WTC11 (cell line): ENCODE results near the gene CASR. TPM values are rescaled to one million over a fixed set of nuclear protein-coding genes. Genes with fewer than 3 reads are reported as not detected.
A peak's percentile ranks its signal among the peaks of the same experiment; 100 is the strongest.
"Not testable (repeated sequence)": the region's sequence is repeated elsewhere in the genome, so short reads cannot be mapped to it uniquely, and the experiment has no call there.

Experiments
- ATAC-seq: fragments of 200-7000 bp; cut with Tn5 transposase; 2 replicates; pipeline ENCODE4 v1.10.0; 2021; ENCODE audit warnings: mild to moderate bottlenecking, moderate library complexity
- CTCF ChIA-PET: fragments of 300-600 bp; sonication (Branson Sonifier 250); formaldehyde crosslinking; loops from one replicate; lab custom pipeline; 2021; ENCODE audit warnings: antibody characterized with exemption; lab: Charles Lee
- POLR2A ChIA-PET: fragments of 350-600 bp; sonication (Branson Sonifier 250); formaldehyde crosslinking; loops from one replicate; lab custom pipeline; 2021; ENCODE audit warnings: antibody characterized with exemption; lab: Charles Lee
- DNase-seq: peaks from one replicate; pipeline ENCODE4 v3.0.0; 2021; ENCODE audit warnings: low spot score
- H3K27ac Mint-ChIP-seq: 2 replicates; pipeline ENCODE4 v1.8.0; 2021; ENCODE audit warnings: mixed read lengths
- H3K27me3 Mint-ChIP-seq: 2 replicates; pipeline ENCODE4 v1.8.0; 2021; ENCODE audit warnings: low read depth, mild to moderate bottlenecking, moderate library complexity, mixed read lengths
- H3K36me3 Mint-ChIP-seq: 2 replicates; pipeline ENCODE4 v1.8.0; 2021; ENCODE audit warnings: mixed read lengths
- H3K4me1 Mint-ChIP-seq: 2 replicates; pipeline ENCODE4 v1.8.0; 2022; ENCODE audit warnings: mixed read lengths
- H3K4me3 Mint-ChIP-seq: 2 replicates; pipeline ENCODE4 v1.8.0; 2021; ENCODE audit warnings: mild to moderate bottlenecking, moderate library complexity, mixed read lengths
- H3K9me3 Mint-ChIP-seq: 2 replicates; pipeline ENCODE4 v1.8.0; 2021; ENCODE audit warnings: mixed read lengths
- ATF1 ChIP-seq: sonication (generic); formaldehyde crosslinking; IDR thresholded peaks from 2 replicates; pipeline ENCODE4 v1.8.1; 2023; ENCODE audit warnings: mild to moderate bottlenecking, moderate library complexity, missing genetic modification reagents
- HMGA2 ChIP-seq: fragments of 250-450 bp; sonication (Bioruptor Pico); IDR thresholded peaks from 2 replicates; pipeline ENCODE4 v1.4.0; 2021; ENCODE audit warnings: mild to moderate bottlenecking, moderate library complexity
- SMAD4 ChIP-seq: sonication (generic); formaldehyde crosslinking; IDR thresholded peaks from 2 replicates; pipeline ENCODE4 v1.8.0; 2022; ENCODE audit warnings: mild to moderate bottlenecking, missing genetic modification reagents
- TP53 ChIP-seq: sonication (generic); formaldehyde crosslinking; IDR thresholded peaks from 2 replicates; pipeline ENCODE4 v1.8.1; 2023; ENCODE audit warnings: mild to moderate bottlenecking, missing genetic modification reagents
- ZNF671 ChIP-seq: fragments of 250-450 bp; sonication (Bioruptor Pico); IDR thresholded peaks from 2 replicates; pipeline ENCODE4 v1.8.0; 2021; ENCODE audit warnings: mild to moderate bottlenecking
- total RNA-seq: library from RNA; stranded (reverse); gene quantifications from 3 replicates; pipeline ENCODE4 v1.2.3, GENCODE V29; 2021
- TF ChIP-seq, protein P1 (sequence below): sonication (generic); formaldehyde crosslinking; IDR thresholded peaks from 2 replicates; pipeline ENCODE4 v1.8.0; 2022; ENCODE audit warnings: missing genetic modification reagents
- TF ChIP-seq, protein P2 (sequence below): sonication (generic); formaldehyde crosslinking; IDR thresholded peaks from 2 replicates; pipeline ENCODE4 v1.8.1; 2023; ENCODE audit warnings: mild to moderate bottlenecking, missing genetic modification reagents
- TF ChIP-seq, protein P3 (sequence below): sonication (generic); formaldehyde crosslinking; conservative IDR thresholded peaks from 2 replicates; pipeline ENCODE4 v1.8.1; 2023; ENCODE audit warnings: mild to moderate bottlenecking, low read depth, missing genetic modification reagents, moderate library complexity
- TF ChIP-seq, protein P4 (sequence below): sonication (generic); formaldehyde crosslinking; IDR thresholded peaks from 2 replicates; pipeline ENCODE4 v1.8.1; 2023; ENCODE audit warnings: mild to moderate bottlenecking, missing genetic modification reagents, moderate library complexity
- TF ChIP-seq, protein P5 (sequence below): sonication (generic); formaldehyde crosslinking; IDR thresholded peaks from 2 replicates; pipeline ENCODE4 v1.8.1; 2023; ENCODE audit warnings: mild to moderate bottlenecking, moderate library complexity, missing genetic modification reagents
- TF ChIP-seq, protein P6 (sequence below): fragments of 250-450 bp; sonication (Bioruptor Pico); IDR thresholded peaks from 2 replicates; pipeline ENCODE4 v1.9.0; 2021; ENCODE audit warnings: mild to moderate bottlenecking
- TF ChIP-seq, protein P7 (sequence below): sonication (generic); formaldehyde crosslinking; IDR thresholded peaks from 2 replicates; pipeline ENCODE4 v1.8.0; 2023; ENCODE audit warnings: mild to moderate bottlenecking, missing genetic modification reagents

CASR gene
- total RNA-seq, 1 experiment from 2014 or later: 0.24 TPM

DNA sequence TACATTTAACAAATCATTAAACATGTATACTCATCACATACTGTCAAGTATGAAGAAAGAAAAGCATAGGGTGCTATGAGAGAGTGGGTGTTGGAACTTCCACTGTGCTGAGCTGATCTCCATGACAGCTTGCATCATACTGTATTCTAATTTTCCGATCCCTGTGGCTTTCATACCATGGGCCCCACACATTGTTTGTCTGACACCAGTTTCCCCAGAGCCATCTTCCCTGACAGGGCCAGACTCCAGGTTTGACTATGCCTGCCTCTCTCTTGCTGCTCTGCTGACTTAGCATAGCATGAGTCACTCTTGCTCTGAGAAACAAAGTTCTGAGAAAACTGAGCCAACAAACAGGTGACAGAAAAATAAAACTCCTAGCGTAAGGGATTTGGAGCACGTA is 37.0 kb upstream of the CASR start:
- POLR2A ChIA-PET: no interaction called here
- TF ChIP-seq, protein P1, sequence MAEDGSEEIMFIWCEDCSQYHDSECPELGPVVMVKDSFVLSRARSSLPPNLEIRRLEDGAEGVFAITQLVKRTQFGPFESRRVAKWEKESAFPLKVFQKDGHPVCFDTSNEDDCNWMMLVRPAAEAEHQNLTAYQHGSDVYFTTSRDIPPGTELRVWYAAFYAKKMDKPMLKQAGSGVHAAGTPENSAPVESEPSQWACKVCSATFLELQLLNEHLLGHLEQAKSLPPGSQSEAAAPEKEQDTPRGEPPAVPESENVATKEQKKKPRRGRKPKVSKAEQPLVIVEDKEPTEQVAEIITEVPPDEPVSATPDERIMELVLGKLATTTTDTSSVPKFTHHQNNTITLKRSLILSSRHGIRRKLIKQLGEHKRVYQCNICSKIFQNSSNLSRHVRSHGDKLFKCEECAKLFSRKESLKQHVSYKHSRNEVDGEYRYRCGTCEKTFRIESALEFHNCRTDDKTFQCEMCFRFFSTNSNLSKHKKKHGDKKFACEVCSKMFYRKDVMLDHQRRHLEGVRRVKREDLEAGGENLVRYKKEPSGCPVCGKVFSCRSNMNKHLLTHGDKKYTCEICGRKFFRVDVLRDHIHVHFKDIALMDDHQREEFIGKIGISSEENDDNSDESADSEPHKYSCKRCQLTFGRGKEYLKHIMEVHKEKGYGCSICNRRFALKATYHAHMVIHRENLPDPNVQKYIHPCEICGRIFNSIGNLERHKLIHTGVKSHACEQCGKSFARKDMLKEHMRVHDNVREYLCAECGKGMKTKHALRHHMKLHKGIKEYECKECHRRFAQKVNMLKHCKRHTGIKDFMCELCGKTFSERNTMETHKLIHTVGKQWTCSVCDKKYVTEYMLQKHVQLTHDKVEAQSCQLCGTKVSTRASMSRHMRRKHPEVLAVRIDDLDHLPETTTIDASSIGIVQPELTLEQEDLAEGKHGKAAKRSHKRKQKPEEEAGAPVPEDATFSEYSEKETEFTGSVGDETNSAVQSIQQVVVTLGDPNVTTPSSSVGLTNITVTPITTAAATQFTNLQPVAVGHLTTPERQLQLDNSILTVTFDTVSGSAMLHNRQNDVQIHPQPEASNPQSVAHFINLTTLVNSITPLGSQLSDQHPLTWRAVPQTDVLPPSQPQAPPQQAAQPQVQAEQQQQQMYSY (CRISPR knock-in tag): no peak
- TF ChIP-seq, protein P2, sequence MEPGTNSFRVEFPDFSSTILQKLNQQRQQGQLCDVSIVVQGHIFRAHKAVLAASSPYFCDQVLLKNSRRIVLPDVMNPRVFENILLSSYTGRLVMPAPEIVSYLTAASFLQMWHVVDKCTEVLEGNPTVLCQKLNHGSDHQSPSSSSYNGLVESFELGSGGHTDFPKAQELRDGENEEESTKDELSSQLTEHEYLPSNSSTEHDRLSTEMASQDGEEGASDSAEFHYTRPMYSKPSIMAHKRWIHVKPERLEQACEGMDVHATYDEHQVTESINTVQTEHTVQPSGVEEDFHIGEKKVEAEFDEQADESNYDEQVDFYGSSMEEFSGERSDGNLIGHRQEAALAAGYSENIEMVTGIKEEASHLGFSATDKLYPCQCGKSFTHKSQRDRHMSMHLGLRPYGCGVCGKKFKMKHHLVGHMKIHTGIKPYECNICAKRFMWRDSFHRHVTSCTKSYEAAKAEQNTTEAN: no peak
- TF ChIP-seq HMGA2: no peak
- TF ChIP-seq, protein P3, sequence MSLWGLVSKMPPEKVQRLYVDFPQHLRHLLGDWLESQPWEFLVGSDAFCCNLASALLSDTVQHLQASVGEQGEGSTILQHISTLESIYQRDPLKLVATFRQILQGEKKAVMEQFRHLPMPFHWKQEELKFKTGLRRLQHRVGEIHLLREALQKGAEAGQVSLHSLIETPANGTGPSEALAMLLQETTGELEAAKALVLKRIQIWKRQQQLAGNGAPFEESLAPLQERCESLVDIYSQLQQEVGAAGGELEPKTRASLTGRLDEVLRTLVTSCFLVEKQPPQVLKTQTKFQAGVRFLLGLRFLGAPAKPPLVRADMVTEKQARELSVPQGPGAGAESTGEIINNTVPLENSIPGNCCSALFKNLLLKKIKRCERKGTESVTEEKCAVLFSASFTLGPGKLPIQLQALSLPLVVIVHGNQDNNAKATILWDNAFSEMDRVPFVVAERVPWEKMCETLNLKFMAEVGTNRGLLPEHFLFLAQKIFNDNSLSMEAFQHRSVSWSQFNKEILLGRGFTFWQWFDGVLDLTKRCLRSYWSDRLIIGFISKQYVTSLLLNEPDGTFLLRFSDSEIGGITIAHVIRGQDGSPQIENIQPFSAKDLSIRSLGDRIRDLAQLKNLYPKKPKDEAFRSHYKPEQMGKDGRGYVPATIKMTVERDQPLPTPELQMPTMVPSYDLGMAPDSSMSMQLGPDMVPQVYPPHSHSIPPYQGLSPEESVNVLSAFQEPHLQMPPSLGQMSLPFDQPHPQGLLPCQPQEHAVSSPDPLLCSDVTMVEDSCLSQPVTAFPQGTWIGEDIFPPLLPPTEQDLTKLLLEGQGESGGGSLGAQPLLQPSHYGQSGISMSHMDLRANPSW (CRISPR knock-in tag): no peak
- TF ChIP-seq, protein P4, sequence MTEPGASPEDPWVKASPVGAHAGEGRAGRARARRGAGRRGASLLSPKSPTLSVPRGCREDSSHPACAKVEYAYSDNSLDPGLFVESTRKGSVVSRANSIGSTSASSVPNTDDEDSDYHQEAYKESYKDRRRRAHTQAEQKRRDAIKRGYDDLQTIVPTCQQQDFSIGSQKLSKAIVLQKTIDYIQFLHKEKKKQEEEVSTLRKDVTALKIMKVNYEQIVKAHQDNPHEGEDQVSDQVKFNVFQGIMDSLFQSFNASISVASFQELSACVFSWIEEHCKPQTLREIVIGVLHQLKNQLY: no peak
- TF ChIP-seq, protein P5, sequence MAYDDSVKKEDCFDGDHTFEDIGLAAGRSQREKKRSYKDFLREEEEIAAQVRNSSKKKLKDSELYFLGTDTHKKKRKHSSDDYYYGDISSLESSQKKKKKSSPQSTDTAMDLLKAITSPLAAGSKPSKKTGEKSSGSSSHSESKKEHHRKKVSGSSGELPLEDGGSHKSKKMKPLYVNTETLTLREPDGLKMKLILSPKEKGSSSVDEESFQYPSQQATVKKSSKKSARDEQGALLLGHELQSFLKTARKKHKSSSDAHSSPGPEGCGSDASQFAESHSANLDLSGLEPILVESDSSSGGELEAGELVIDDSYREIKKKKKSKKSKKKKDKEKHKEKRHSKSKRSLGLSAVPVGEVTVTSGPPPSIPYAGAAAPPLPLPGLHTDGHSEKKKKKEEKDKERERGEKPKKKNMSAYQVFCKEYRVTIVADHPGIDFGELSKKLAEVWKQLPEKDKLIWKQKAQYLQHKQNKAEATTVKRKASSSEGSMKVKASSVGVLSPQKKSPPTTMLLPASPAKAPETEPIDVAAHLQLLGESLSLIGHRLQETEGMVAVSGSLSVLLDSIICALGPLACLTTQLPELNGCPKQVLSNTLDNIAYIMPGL (CRISPR knock-in tag): no peak
- TF ChIP-seq, protein P6, sequence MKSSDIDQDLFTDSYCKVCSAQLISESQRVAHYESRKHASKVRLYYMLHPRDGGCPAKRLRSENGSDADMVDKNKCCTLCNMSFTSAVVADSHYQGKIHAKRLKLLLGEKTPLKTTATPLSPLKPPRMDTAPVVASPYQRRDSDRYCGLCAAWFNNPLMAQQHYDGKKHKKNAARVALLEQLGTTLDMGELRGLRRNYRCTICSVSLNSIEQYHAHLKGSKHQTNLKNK (CRISPR knock-in tag): no peak
- TF ChIP-seq, all 79 proteins: peak for 0
- Mint-ChIP-seq H3K4me1 (no peaks in the 10 kb centered on the region), H3K27ac (no peak overlapping the region), H3K4me3 (no peak overlapping the region), H3K9me3 (peaks cover 26% of the 10 kb centered on the region), H3K27me3 (peaks cover 6% of the 10 kb centered on the region), H3K36me3 (peaks cover 21% of the 10 kb centered on the region)
- CTCF ChIA-PET: no interaction called here
- ATAC-seq (no peak), DNase-seq (no peak)

DNA sequence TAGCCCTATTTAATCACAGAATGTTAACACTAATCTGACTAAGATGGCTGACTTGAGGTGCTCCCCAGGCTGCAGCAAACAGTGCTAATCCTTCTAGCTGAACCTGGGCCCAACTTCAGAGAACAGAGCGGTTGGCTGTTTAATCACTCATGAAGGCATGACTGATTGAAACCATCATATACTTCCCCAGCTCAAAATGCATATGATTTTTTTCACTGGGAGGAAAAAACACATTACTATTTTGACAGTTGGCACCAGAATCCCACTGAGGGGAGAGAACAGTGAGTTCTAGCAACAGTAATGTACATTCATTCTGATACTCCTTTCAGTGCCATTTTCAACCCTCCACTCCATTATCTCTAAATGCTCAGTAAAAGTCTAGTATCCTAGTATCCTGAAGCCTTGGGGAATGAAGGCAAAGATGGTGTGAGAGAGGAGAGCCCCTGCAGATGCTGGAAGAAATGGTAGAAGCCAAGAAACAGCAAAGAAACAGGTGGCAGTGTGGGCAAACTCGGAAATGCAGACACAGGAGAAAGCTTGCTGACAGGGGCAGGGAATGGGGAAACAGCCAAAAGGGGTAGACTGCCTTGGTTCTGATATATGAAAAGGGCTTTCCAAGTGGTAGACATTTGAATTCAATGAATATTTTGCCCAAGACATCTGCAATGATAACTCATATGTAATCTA is 34.4 kb upstream of the CASR start:
- Mint-ChIP-seq H3K4me1 (no peaks in the 10 kb centered on the region), H3K4me3 (no peak overlapping the region), H3K27me3 (no peaks in the 10 kb centered on the region), H3K9me3 (peaks cover 21% of the 10 kb centered on the region), H3K36me3 (peaks cover 3% of the 10 kb centered on the region; the same call in 1 of the 2 replicates), H3K27ac (no peak overlapping the region)
- ChIA-PET POLR2A (interaction anchor here (0.6 to 0.8 kb wide), 2 partner anchors 66 to 189 kb away, joined by 3 read pairs; no protein-coding TSS in a partner anchor), CTCF (no interaction called here)
- no peak for DNase-seq
- 0 out of 2 replicates have a peak, but pooled peaks have one; percentile 36 for ATAC-seq
- TF ChIP-seq ZNF671 (CRISPR knock-in tag): no peak

DNA sequence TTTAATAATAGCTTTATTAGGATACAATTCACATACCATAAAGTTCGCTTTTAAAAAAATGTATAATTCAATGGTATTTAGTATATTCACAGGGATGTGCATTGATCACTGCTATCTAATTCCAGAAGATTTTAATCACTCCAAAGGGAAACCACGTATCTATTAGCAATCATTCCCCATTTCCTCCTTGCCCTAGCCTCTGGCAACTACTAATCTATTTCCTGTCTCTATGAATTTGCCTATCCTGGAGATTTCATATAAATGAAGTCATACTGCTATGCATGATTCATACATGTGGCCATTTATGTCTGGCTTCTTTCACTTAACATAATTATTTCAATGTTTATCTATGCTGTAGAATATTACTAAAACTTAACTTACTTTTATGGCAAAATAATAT is 32.0 kb upstream of the CASR start:
- no peak overlapping the region for H3K27ac Mint-ChIP-seq
- CTCF ChIA-PET: no interaction called here
- POLR2A ChIA-PET: no interaction called here
- H3K4me1 Mint-ChIP-seq: no peaks in the 10 kb centered on the region
- H3K36me3 Mint-ChIP-seq: peaks cover 13% of the 10 kb centered on the region
- no peak overlapping the region for H3K4me3 Mint-ChIP-seq
- H3K27me3 Mint-ChIP-seq: 0 out of 2 replicates have a peak, but pooled peaks cover 4% of the 10 kb centered on the region
- H3K9me3 Mint-ChIP-seq: peaks cover 36% of the 10 kb centered on the region
- DNase-seq (no peak), ATAC-seq (no peak)
- TF ChIP-seq SMAD4 (no peak), ATF1 (no peak), TP53 (no peak)
- TF ChIP-seq, protein P7, sequence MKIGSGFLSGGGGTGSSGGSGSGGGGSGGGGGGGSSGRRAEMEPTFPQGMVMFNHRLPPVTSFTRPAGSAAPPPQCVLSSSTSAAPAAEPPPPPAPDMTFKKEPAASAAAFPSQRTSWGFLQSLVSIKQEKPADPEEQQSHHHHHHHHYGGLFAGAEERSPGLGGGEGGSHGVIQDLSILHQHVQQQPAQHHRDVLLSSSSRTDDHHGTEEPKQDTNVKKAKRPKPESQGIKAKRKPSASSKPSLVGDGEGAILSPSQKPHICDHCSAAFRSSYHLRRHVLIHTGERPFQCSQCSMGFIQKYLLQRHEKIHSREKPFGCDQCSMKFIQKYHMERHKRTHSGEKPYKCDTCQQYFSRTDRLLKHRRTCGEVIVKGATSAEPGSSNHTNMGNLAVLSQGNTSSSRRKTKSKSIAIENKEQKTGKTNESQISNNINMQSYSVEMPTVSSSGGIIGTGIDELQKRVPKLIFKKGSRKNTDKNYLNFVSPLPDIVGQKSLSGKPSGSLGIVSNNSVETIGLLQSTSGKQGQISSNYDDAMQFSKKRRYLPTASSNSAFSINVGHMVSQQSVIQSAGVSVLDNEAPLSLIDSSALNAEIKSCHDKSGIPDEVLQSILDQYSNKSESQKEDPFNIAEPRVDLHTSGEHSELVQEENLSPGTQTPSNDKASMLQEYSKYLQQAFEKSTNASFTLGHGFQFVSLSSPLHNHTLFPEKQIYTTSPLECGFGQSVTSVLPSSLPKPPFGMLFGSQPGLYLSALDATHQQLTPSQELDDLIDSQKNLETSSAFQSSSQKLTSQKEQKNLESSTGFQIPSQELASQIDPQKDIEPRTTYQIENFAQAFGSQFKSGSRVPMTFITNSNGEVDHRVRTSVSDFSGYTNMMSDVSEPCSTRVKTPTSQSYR (CRISPR knock-in tag): no peak

DNA sequence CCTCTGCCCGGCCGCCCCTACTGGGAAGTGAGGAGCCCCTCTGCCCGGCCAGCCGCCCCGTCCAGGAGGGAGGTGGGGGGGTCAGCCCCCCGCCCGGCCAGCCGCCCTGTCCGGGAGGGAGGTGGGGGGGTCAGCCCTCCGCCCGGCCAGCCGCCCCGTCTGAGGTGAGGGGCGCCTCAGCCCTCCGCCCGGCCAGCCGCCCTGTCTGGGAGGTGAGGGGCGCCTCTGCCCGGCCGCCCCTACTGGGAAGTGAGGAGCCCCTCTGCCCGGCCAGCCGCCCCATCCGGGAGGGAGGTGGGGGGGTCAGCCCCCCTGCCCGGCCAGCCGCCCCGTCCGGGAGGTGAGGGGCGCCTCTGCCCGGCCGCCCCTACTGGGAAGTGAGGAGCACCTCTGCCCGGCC is 18.5 kb upstream of the CASR start:
- CTCF ChIA-PET, H3K27ac Mint-ChIP-seq, ATAC-seq, H3K4me1 Mint-ChIP-seq, POLR2A ChIA-PET, DNase-seq, H3K4me3 Mint-ChIP-seq, H3K27me3 Mint-ChIP-seq: not testable (repeated sequence)
- Mint-ChIP-seq H3K9me3 (peaks cover 52% of the 10 kb centered on the region), H3K36me3 (peaks cover 10% of the 10 kb centered on the region)
